ENCODE results near the gene ZFAND4.
"Not testable (repeated sequence)": the region's sequence is repeated elsewhere in the genome, so short reads cannot be mapped to it uniquely, and the experiment has no call there.

ZFAND4 gene

DNA sequence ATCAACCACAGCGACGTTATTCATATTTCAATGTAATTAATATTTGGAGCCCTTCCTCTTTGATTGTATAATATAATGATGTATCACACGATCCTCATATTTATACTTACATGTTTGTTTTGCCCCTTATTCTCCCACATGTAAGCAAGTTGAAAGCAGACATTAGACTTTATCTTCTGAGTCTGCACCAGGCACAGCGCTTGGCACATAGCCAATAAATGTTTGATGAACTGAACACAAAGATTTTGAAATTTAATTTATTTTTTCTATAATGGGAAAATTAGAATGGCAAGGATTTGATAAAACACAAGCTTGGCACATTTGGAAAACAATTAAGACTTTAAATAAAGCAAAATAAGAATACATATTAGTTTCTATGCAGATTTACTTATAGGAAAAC lies 31.6 kb downstream of the ZFAND4 start:
- DNase-seq (ENCODE audit: low read depth), result no peak

GRCh38 chr10:45640049-45640448 lies 32.5 kb downstream of the ZFAND4 start:
- no peak for DNase-seq (ENCODE audit: low read depth)

GRCh38 chr10:45627412-45628048 lies 45.0 kb downstream of the ZFAND4 start:
- DNase-seq (ENCODE audit: low read depth), result no peak

GRCh38 chr10:45625879-45626278 lies 46.7 kb downstream of the ZFAND4 start:
- no peak for DNase-seq (ENCODE audit: low read depth)

DNA sequence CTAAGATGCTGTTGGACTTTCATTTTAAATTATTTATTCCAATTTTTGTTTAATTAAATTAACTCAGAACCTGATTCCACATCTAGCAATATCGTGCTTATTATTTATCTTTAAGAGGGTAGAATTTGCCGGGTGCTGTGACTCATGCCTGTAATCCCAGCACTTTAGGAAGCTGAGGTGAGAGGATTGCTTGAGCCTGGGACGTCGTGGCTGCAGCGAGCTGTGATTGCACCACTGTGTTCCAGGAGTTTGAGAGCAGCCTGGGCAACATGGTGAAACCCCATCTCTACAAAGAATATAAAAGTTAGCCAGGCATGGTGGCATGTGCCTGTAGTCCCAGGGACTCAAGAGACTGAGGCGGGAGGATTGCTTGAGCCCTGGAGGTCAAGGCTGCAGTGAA lies 47.8 kb downstream of the ZFAND4 start:
- no peak for DNase-seq (ENCODE audit: low read depth)

DNA sequence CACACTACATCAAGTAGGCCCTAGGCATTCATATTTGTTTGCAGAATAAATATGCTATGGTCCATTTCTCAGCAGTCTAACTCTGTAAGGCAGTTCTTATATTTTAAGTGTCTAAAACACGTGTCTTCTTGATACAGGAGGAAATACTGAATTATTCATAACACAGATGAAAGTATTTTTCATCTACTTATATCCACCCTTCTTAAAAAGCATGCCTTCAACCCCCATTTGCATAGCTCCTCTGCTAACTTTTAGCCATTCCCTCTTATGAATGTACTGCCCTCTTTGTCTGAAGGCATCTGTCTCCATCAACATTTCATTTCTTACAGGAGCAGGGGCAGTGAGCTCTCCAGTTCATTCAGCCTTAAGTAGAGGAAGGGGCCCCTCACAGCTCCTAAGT lies 57.7 kb downstream of the ZFAND4 start:
- no peak for DNase-seq (ENCODE audit: low read depth)

- DNase-seq (ENCODE audit: low read depth), result no peak
Observed at GRCh38 chr10:45612741-45613140, 59.8 kb downstream of the ZFAND4 start.

GRCh38 chr10:45608052-45608451 lies 64.5 kb downstream of the ZFAND4 start:
- no peak for DNase-seq (ENCODE audit: low read depth)

DNA sequence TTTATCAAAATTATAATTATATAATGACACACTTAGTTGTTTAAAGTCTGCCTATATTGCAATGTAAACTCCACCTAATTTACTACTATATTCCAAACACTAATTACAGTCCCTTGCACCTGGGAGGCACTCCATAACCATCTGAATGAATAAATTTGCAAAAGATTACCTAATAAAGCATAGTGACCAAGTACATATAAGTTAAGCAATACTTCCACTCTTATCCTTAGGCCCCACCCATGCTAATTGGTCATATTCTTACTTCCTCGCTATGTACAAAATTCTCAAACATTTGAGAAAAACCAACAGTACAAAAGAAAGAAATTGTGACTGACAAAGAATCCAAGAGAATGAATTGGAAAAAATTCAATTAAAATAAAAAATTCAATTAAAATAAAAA lies 65.3 kb downstream of the ZFAND4 start:
- DNase-seq (ENCODE audit: low read depth), result no peak

- DNase-seq (ENCODE audit: low read depth), result no peak
Observed at GRCh38 chr10:45602836-45603235, 69.7 kb downstream of the ZFAND4 start.

- DNase-seq (ENCODE audit: low read depth), result no peak
Observed at GRCh38 chr10:45602082-45602730, 70.4 kb downstream of the ZFAND4 start.

GRCh38 chr10:45601254-45601930 lies 71.2 kb downstream of the ZFAND4 start:
- not testable (repeated sequence) for DNase-seq (ENCODE audit: low read depth)

- not testable (repeated sequence) for DNase-seq (ENCODE audit: low read depth)
Observed at GRCh38 chr10:45600337-45601253, 72.0 kb downstream of the ZFAND4 start.

GRCh38 chr10:45599646-45600045 lies 72.9 kb downstream of the ZFAND4 start:
- no peak for DNase-seq (ENCODE audit: low read depth)

DNA sequence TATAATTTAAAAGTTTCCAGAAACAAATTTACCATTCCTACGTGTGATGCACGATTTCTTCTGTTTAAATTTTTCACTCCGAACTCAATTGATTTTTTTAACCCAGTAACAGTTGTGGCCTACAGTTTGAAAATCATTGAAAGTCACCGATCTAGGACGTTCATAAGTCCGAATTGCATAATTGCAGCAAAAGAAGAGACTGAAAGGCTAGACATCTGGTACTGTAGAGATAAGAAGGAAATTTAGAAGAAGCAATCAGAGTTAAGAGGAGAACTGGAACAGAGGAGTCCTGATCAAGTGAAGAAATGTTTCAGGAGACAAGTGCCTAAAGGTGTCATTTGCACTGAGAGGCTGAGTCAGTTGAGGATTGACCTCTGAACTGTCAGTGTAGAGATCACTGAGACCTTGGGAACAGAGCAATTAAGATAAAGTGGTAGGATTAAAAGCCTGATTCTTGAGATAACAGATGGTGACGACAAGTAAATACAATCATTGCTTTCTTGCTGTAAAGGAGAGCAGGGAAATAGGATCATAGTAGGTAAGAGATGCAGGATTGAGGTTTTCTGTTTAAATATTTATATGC lies 73.5 kb downstream of the ZFAND4 start:
- DNase-seq (ENCODE audit: low read depth), result no peak

DNA sequence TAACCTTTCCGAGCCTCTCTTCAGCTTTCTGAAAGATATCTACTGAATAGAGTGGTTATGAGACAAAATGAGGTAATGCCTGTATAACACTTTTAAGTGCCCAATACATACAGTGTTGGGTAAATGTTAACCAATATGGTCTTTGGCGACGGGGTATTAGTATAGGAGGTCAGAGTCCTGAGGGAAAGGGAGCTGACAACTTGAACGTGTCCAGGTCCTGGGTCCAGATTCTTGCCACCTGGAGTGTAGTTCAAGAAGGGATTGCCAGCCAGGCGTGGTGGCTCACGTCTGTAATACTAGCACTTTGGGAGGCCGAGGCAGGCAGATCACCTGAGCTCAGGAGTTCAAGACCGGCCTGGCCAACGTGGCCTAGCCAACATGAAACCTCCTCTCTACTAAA lies 76.0 kb downstream of the ZFAND4 start:
- DNase-seq (ENCODE audit: low read depth), result no peak

- DNase-seq (ENCODE audit: low read depth), result peak; percentile 90
Observed at GRCh38 chr10:45594276-45595157, 78.1 kb downstream of the ZFAND4 start.

DNA sequence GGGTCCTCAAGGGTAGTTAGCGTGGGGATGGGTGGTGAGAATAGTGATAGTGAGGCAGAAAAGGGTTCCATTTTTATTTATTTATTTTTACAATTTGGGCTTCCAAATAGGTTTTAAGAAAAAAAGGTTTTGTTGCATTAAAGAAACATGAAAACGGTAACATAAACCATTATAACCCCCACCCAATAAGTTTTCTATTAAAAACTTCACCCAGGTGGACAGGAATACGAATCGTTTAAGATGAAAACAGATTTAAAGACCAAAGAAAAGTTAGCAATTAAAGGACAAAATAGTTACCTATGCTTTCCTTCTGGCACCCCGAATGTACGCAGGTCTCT lies 78.7 kb downstream of the ZFAND4 start:
- DNase-seq (ENCODE audit: low read depth), result no peak

DNA sequence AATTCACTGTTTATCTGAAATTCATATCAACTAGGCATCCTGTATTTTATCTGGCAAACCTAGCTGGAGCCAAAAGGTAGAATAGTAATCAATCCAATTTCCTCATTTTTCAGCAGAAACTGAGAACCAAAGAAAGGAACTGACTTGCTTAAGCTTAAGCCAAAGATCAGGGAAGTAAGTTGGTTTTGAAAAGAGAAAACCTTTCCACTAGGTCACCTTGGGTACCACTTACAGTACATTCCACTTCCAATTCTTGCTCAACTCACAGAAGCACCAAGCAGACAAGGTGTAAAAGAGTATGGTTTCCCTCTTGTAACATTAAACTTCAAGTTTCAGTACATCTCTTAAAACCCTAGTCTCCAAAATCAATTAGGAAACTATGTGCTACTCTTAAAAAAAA lies 79.6 kb downstream of the ZFAND4 start:
- DNase-seq (ENCODE audit: low read depth), result no peak

DNA sequence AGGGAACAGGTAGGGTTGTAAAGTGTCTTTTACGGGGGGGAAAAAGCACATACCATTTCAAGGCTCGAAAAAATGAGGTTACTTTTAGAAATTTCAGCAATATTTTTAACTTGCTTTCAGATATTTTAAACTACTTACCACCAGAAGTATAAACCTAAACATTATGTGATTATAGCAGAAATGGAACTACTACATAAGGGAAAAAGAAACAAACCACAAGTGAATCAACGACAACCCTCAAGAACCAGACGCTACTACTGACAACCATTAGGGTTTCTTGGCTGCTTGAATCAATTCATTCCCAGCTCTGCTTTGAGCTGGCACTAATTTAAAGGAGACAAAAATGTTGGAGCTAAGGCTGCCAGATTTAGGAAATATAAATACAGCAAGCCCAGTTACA lies 80.1 kb downstream of the ZFAND4 start:
- DNase-seq (ENCODE audit: low read depth), result no peak

DNA sequence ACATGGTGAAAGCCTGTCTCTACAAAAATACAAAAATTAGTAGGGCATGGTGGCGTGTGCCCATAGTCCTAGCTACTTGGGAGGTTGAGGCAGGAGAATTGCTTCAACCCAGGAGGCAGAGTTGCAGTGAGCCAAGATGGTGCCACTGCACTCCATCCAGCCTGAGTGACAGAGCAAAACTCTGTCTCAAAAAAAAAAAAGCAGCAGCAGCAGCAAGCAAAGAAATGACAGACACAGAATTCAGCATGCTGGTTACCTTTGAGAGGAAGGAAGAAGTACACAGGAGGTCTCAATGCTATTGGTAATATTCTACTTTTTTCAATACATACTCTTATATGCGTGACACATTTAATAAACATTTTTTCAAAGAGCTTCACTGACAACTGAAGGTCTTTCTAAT lies 81.3 kb downstream of the ZFAND4 start:
- DNase-seq (ENCODE audit: low read depth), result no peak

Data from activated T-cell treated with anti-CD3 and anti-CD28 coated beads for 48 hours (primary cell).